GM18907 (cell line): Measurements from ENCODE around the gene PPIG.
"Not testable (repeated sequence)": the region's sequence is repeated elsewhere in the genome, so short reads cannot be mapped to it uniquely, and the experiment has no call there.

Experiments used
- ATAC-seq: cut with Tn5 transposase; IDR thresholded peaks from one replicate; pipeline ENCODE4 v1.9.1; 2021; ENCODE audit warnings: mild to moderate bottlenecking, moderate library complexity; ENCODE audit not compliant: unreplicated experiment

The PPIG gene

DNA sequence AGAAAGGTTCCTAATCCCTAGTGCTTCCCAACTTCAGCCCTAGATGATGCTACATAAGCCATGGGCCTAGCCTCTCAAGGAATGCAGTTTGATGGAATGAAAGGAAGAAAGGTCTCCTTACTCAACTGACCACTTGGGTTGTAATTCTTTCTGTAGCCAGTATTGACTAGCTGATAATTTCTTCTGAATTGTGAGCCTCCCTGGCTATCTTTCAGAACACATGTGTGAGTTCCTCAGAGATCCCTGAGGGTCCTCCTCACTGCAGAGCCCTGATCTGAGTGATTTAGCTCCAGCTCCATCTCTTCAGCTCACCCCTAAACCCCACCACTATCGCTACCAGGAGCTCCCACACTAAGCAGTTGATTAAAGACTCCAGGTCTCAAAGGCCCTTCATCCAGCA lies 78.6 kb downstream of the PPIG start:
- ATAC-seq, result no peak

DNA sequence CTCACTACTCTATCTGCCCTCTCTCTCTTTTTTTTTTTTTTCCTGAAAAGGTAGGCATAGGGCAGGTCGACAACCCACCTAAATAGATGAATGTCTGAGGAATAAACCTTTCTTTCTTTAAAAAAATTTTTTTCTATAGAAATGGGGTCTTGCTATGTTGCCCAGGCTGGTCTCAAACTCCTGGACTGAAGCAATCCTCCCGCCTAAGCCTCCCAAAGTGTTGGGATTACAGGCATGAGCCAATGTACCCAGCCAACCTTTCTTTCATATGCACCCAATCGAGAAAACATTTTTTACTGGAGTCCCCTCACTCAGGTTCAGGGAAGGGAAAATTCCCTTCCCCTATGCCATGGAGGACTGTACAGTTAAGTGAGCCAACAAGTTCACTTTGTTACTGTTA lies 79.1 kb downstream of the PPIG start:
- no peak for ATAC-seq

DNA sequence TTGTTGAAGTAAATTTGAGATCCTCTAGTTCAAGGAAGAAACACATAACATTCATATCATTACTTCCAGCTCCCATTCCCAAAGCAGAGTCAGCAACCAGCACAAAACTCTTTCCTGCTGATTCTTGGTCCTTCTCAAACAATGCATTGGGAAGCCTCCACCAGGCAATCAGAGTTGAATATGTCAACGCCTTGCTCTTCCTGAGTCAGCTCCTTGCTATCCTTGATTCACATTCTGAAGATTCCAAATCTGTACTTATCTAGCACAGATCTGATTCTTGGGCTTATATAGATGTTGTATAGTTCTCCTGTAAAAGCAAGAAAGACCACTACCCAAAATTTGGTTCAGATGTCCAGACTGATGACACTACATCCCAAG lies 80.4 kb downstream of the PPIG start:
- ATAC-seq, result no peak

DNA sequence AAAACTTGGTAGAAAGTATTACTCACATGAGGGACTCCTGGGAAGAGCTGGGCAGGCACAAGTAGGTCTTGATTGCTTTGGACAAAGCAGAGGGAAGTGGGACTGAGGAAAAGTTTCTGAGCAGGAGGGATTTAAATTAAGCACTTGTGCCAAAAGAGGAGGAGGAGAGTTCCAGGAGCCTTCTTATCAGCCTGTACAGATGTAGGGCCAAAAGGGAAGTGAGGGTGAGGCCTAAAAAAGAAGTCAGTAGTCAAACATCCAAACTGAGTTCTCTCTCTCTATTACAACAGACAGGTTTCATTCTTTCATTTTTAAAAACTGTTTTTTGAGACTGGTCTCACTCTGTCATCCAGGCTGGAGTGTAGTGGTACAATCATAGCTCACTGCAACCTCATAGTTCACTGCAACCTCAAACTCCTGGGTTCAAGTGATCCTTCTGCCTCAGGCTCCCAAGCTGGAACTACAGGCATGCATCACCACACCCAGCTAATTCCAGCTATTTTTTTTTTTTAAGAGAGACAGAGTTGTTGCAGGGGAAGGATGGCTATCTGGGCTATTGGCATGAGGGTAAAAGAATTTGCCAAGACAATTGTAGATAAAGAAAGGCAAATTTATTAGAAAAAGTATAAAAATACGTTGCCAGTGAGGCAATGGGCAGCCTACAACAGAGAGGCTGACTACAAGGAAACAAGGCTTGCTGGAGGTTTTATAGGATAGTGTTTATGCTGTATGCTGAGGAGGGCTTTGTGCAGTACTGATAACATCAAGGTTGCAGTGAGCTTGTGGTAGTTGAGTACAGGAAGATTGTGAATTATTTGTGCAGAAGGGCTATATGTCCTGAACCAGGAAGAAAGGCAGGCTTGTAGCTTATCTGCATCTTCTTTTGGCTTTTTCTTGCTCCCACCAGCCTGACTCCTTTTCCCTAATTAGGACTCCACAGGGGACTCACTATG lies 81.1 kb downstream of the PPIG start:
- ATAC-seq, result no peak

DNA sequence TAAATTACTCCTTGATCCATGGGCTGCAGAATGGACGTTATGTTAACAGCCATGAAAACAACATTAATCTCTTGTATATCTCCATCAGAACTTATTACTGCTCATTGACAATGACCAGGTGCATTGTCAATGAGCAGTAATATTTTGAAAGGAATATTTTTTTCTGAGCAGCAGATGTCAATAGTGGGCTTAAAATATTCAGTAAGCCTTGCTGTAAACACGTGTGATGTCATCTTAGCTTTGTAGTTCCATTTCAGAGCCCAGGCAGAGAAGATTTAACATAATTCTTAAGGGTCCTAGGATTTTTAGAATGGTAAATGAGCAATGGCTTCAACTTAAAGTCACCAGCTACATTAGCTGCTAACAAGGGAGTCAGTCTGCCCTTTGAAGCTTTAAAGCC lies 83.4 kb downstream of the PPIG start:
- ATAC-seq, result no peak

DNA sequence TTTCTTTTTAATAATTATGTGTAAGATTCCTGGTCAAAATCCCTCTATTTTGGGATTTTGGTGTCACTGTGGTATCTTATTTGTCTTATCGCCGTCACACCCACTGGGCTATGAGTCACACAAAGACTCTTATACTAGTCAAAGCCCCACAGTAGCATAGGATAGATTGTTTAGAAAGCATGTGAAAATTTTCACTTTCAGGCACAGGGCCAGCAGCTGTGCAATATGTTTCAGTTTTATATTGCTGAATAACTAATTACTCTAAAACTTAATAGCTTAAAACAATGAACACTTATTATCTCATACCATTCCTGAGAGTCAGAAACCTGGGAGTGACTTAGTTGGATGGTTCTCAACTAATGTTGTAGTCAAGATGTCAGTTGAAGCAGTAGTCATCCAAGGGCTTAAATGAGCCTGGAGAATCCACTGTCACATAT lies 86.1 kb downstream of the PPIG start:
- no peak for ATAC-seq

DNA sequence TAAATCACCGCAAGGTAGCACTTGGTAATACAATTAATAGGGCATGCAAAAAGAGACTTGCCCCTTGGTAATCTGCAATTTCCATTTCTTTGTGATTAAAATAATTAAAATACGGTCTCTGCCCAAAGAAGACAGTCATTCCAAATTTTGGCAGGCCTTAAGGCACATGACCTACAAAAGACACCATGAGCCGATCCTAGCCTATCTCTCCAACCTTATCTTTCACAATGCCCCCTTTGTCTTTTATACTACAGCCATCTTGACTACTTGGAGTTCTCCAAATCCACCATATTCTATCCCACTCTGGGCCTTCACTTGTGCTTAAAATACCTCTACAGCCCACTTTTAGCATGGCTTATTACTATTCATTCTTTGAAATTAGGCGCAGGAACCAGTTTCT lies 86.8 kb downstream of the PPIG start:
- ATAC-seq, result no peak

DNA sequence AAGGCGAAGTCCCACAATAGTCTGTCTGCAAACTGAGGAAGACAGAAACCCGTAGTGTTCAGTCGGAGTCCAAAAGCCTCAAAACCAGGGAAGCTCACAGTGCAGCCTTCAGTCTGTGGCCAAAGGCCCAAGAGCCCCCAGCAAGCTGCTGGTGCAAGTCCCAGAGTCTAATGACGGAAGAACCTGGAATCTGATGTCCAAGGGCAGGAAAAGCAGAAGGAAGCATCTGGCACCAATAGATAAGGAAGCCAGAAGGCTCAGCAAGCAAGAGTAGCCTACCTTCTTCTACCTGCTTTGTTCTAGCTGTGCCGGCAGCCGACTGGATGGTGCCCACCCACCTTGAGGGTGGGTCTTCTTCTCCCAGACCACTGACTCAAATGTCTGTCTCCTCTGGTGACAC lies 88.3 kb downstream of the PPIG start:
- ATAC-seq, result no peak

DNA sequence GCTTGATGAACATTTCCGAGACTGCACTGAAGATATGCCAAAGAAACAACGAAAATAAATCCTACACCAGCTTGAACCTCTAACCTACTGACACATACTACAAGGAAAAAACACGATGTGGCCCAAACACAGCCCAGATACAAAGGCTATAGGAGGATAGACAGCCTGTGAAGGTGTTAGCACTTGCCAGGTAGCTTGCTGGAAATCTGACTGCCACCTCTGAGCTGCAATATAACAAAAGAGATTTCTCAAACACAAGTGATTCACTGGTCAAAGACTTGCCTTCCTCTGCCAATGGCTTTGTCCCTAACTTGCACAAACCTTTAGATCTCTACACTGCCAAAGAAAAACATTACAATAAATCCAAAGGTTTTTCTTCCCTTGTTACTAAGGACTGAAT lies 89.0 kb downstream of the PPIG start:
- ATAC-seq, result no peak

DNA sequence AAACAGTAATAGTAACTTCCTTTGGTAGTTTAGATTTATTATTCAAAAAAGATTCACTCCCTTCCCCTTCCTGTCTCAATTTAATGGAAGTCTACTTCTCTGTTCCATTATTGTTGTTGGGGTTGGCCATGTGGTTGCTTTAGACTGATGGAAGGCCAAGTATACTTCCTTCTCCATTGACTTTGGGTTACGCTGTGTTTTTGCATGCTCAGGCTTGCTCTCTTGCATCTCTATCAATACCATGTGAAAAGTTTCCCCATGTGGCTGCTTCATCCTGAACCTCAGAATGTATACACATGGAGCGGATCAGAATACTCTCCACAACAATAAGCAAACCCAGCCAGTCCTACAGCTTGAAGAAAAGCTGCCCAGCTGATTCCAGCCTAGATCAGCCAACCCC lies 89.8 kb downstream of the PPIG start:
- ATAC-seq, result no peak

DNA sequence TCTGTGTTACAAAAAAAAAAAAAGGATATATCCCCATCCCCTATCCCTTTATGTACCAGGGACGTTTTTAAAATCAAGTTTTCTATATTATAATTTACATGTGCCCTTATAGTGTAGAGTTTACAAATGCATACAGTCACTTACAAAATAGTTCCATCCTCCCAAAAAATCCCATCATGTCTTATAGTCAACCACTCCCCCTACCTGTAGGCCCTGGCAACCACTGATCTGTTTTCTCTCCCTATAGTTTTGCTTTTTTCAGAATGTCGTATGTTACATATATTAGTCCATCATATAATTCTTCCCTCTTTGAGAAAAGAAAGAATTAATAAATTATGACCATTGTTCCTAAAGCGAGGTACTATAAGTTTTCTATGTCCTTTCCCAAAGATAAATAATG lies 92.2 kb downstream of the PPIG start:
- ATAC-seq, result no peak

DNA sequence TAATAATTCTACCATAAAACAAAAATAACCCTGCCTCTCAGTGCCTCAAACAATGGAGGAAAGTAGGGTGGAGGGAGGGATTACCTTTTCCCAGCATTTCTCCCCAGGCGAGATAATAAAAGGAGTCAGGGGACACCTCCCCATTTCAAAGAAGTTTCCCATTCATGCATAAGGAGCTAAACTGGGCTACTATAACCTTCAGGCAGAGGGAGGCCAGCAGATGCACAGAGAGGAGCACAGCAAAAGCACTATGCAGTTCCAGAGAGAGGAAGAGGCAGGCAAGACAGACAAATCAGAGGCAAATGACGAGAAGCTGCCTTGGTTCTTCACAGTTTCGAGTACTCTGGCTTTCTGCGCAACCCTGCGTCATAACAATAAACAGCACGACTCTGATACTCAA lies 92.7 kb downstream of the PPIG start:
- no peak for ATAC-seq

DNA sequence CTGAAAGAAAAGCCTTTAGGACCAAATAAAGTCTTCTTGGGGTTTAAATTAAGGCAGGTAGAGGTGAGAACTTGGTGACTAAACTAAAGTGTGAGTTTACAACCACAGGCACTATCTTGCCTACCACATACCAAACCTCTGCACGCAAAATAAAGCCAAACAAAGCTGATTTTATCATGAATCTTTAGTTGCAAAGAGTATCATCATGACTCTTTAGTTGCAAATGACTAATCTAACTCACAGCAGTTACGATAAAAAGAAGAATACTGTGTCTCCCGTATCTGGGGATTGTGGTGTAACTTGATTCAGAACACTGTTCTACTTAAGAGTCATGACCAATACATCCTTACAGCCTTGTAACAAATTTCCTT lies 98.9 kb downstream of the PPIG start:
- no peak for ATAC-seq

DNA sequence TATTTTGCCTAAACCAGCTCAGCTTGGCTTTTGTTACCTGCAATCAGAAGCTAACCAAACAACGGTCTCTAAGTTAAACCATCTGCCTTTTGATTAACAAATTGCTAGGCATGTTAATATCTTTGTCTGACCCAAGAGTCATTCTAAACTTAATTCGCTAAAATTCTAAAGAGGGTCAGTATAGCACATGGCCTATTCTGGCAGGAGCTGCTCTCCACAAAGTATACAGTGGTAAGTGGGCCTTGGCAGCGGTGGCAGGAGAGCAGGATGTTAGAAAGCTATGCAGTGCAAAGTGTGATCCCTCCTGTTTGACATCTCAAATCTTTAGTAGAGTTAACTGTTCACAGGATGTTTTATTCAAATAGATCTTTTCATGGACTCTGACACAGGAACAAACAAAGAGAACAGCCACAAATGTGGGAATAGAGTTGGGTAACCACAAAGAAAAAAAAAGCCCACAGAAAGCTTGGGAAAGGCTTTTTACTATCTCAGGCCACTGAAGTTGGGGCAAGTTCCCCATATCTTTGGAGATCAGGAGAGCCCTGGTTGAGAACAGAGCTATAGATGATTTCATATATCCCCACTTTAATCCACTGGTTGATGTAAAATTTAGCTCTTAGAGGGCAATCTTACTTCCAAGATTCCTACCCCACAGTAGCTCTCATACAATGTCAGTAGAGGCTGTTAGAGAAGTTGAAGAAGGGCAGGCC lies 99.4 kb downstream of the PPIG start:
- ATAC-seq, result no peak

DNA sequence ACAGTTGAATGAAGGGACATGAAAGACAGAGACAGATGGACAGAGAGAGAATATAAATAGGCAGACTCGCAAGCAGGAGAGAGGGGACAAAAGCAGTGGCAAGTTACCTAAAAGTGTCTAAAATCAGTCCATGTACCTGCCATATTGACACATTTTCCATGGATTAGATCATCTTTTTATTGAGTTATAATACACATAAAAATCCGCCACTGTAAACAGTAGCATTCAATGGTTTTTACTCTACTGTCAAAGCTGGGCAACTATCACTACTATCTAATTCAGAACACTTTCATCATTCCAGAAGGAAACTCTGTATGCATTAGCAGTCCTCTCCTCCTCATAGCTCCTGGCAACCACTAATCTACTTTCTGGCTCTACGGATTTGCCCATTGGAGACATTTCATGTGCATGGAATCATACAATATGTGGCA lies 100.0 kb downstream of the PPIG start:
- ATAC-seq, result no peak

DNA sequence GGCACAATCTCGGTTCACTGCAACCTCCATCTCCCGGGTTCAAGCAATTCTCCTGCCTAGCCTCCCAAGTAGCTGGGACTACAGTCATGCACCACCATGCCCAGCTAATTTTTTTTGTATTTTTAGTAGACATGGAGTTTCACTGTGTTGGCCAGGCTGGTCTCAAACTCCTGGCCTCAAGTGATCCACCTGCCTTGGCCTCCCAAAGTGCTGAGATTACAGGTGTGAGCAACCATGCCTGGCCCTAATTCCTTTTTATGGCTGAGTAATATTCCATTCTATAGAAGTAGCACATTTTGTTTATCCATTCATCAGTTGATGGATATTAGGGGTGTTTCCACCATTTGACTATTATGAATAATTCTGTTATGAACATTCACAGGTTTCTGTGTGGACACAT lies 100.6 kb downstream of the PPIG start:
- ATAC-seq, result not testable (repeated sequence)

DNA sequence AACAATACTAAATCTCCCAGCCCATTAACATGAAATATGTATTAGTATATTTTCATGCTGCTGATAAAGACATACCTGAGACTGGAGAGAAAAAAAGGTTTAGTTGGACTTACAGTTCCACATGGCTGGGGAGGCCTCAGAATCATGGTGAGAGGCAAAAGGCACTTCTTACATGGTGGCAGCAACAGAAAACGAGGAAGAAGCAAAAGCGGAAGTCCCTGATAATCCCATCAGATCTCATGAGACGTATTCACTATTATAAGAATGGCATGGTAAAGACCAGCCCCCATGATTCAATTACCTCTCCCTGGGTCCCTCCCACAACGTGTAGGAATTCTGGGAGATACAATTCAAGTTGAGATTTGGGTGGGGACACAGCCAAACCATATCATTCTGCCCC lies 102.7 kb downstream of the PPIG start:
- ATAC-seq, result not testable (repeated sequence)

DNA sequence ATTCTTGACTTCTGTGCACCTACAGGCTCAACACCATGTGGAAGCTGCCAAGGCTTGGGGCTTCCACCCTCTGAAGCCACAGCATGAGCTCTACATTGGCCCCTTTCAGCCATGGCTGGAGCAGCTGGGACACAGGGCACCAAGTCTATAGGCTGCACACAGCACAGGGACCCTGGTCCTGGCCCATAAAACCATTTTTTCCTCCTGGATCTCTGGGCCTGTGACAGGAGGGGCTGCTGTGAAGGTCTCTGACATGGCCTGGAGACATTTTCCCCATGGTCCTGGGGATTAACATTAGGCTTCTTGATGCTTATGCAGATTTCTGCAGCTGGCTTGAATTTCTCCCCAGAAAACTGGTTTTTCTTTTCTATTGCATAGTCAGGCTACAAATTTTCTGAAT lies 103.8 kb downstream of the PPIG start:
- not testable (repeated sequence) for ATAC-seq

DNA sequence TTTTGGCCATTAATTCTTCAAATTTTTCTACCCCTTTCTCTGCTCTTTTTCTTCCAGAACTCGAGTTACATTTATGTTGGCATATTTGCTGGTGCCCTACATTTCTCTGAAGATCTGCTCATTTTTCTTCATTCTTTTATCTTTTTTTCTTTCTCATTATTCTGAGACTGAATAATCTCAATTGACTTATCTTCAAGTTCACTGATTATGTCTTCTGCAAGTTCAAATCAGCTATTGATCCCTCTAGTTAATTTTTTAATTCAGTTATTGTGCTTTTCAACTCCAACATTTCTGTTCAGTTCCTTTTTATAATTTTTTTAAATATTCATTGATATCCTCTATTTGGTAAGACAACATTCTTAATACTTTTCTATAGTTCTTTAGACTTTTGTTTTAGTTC lies 106.8 kb downstream of the PPIG start:
- ATAC-seq, result no peak
